ENCODE measurements around the gene ATXN3L.

The ATXN3L gene

GRCh38 chrX:13290891-13291614, 28.8 kb downstream of the ATXN3L start:
- H3K27ac Mint-ChIP-seq, result no peak overlapping the region
- H3K4me3 Mint-ChIP-seq, result no peak overlapping the region
- H3K4me1 Mint-ChIP-seq, result peaks cover 3% of the 10 kb centered on the region
- DNase-seq (ENCODE audit: low spot score in 2 of 2), result no peak
- no peaks in the 10 kb centered on the region for H3K9me3 Mint-ChIP-seq
- H3K36me3 Mint-ChIP-seq, result no peaks in the 10 kb centered on the region
- no peaks in the 10 kb centered on the region for H3K27me3 Mint-ChIP-seq
- ATAC-seq (ENCODE audit: low read depth), result no peak

GRCh38 chrX:13288671-13289070, 31.2 kb downstream of the ATXN3L start:
- Mint-ChIP-seq H3K4me3 (no peak overlapping the region), H3K9me3 (peaks cover 1% of the 10 kb centered on the region), H3K27ac (no peak overlapping the region), H3K27me3 (no peaks in the 10 kb centered on the region), H3K36me3 (peaks cover 4% of the 10 kb centered on the region), H3K4me1 (peaks cover 7% of the 10 kb centered on the region)
- DNase-seq (ENCODE audit: low spot score in 2 of 2) (no peak), ATAC-seq (ENCODE audit: low read depth) (no peak)

GRCh38 chrX:13287816-13288215, 32.0 kb downstream of the ATXN3L start:
- DNase-seq (ENCODE audit: low spot score in 2 of 2) (no peak), ATAC-seq (ENCODE audit: low read depth) (no peak)
- Mint-ChIP-seq H3K36me3 (peaks cover 4% of the 10 kb centered on the region), H3K27ac (no peak overlapping the region), H3K27me3 (no peaks in the 10 kb centered on the region), H3K4me1 (peaks cover 7% of the 10 kb centered on the region), H3K9me3 (peaks cover 1% of the 10 kb centered on the region), H3K4me3 (no peak overlapping the region)

GRCh38 chrX:13285693-13286092, 34.2 kb downstream of the ATXN3L start:
- no peak for DNase-seq (ENCODE audit: low spot score in 2 of 2)
- Mint-ChIP-seq H3K9me3 (peaks cover 1% of the 10 kb centered on the region), H3K27me3 (no peaks in the 10 kb centered on the region), H3K4me1 (peaks cover 7% of the 10 kb centered on the region), H3K4me3 (no peak overlapping the region), H3K27ac (no peak overlapping the region), H3K36me3 (peaks cover 4% of the 10 kb centered on the region)
- no peak for ATAC-seq (ENCODE audit: low read depth)

- peaks cover 5% of the 10 kb centered on the region for H3K4me1 Mint-ChIP-seq
- no peak overlapping the region for H3K27ac Mint-ChIP-seq
- DNase-seq (ENCODE audit: low spot score in 2 of 2) (no peak), ATAC-seq (ENCODE audit: low read depth) (no peak)
- H3K36me3 Mint-ChIP-seq, result peaks cover 4% of the 10 kb centered on the region
- H3K27me3 Mint-ChIP-seq, result no peaks in the 10 kb centered on the region
- peaks cover 1% of the 10 kb centered on the region for H3K9me3 Mint-ChIP-seq
- no peak overlapping the region for H3K4me3 Mint-ChIP-seq
Observed at GRCh38 chrX:13285229-13285628, 34.6 kb downstream of the ATXN3L start.

- H3K9me3 Mint-ChIP-seq, result peaks cover 1% of the 10 kb centered on the region
Observed at GRCh38 chrX:13284570-13284969, 35.3 kb downstream of the ATXN3L start.

GRCh38 chrX:13283950-13284546, 35.8 kb downstream of the ATXN3L start:
- peaks cover 4% of the 10 kb centered on the region for H3K4me1 Mint-ChIP-seq
- ATAC-seq (ENCODE audit: low read depth) (no peak), DNase-seq (ENCODE audit: low spot score in 2 of 2) (no peak)
- no peaks in the 10 kb centered on the region for H3K27me3 Mint-ChIP-seq
- H3K36me3 Mint-ChIP-seq, result peaks cover 4% of the 10 kb centered on the region
- no peak overlapping the region for H3K4me3 Mint-ChIP-seq
- H3K27ac Mint-ChIP-seq, result peak overlapping the region; percentile 28
- H3K9me3 Mint-ChIP-seq, result peaks cover 1% of the 10 kb centered on the region

More at GRCh38 chrX:13284570-13284969, 35.3 kb downstream of the ATXN3L start:
- H3K27me3 Mint-ChIP-seq, result no peaks in the 10 kb centered on the region
- peaks cover 4% of the 10 kb centered on the region for H3K36me3 Mint-ChIP-seq
- DNase-seq (ENCODE audit: low spot score in 2 of 2), result no peak
- no peak overlapping the region for H3K4me3 Mint-ChIP-seq
- H3K4me1 Mint-ChIP-seq, result peaks cover 4% of the 10 kb centered on the region
- no peak for ATAC-seq (ENCODE audit: low read depth)
- H3K27ac Mint-ChIP-seq, result no peak overlapping the region

- ATAC-seq (ENCODE audit: low read depth) (peak; percentile 100), DNase-seq (ENCODE audit: low spot score in 2 of 2) (peak in 1 of 2 donors; percentile 21)
- Mint-ChIP-seq H3K27ac (peak overlapping the region; percentile 28), H3K27me3 (no peaks in the 10 kb centered on the region), H3K9me3 (peaks cover 1% of the 10 kb centered on the region), H3K36me3 (peaks cover 4% of the 10 kb centered on the region), H3K4me1 (peaks cover 4% of the 10 kb centered on the region), H3K4me3 (no peak overlapping the region)
Observed at GRCh38 chrX:13283512-13283911, 36.3 kb downstream of the ATXN3L start.

- no peak for ATAC-seq (ENCODE audit: low read depth)
- Mint-ChIP-seq H3K36me3 (peaks cover 4% of the 10 kb centered on the region), H3K27me3 (no peaks in the 10 kb centered on the region), H3K27ac (no peak overlapping the region), H3K4me1 (peaks cover 4% of the 10 kb centered on the region), H3K4me3 (no peak overlapping the region), H3K9me3 (peaks cover 1% of the 10 kb centered on the region)
- no peak for DNase-seq (ENCODE audit: low spot score in 2 of 2)
Observed at GRCh38 chrX:13281289-13281688, 38.6 kb downstream of the ATXN3L start.

- no peak overlapping the region for H3K4me3 Mint-ChIP-seq
- H3K27me3 Mint-ChIP-seq, result no peaks in the 10 kb centered on the region
- no peak for DNase-seq (ENCODE audit: low spot score in 2 of 2)
- H3K4me1 Mint-ChIP-seq, result peaks cover 4% of the 10 kb centered on the region
- ATAC-seq (ENCODE audit: low read depth), result no peak
- no peaks in the 10 kb centered on the region for H3K36me3 Mint-ChIP-seq
- no peaks in the 10 kb centered on the region for H3K9me3 Mint-ChIP-seq
- no peak overlapping the region for H3K27ac Mint-ChIP-seq
Observed at GRCh38 chrX:13279279-13280018, 40.4 kb downstream of the ATXN3L start.

GRCh38 chrX:13277539-13277938, 42.3 kb downstream of the ATXN3L start:
- DNase-seq (ENCODE audit: low spot score in 2 of 2) (no peak), ATAC-seq (ENCODE audit: low read depth) (no peak)
- Mint-ChIP-seq H3K27ac (no peak overlapping the region), H3K27me3 (no peaks in the 10 kb centered on the region), H3K4me1 (no peaks in the 10 kb centered on the region), H3K4me3 (no peak overlapping the region), H3K36me3 (no peaks in the 10 kb centered on the region), H3K9me3 (no peaks in the 10 kb centered on the region)

- Mint-ChIP-seq H3K27ac (no peak overlapping the region), H3K4me3 (no peak overlapping the region), H3K4me1 (no peaks in the 10 kb centered on the region), H3K27me3 (no peaks in the 10 kb centered on the region), H3K9me3 (no peaks in the 10 kb centered on the region), H3K36me3 (no peaks in the 10 kb centered on the region)
- DNase-seq (ENCODE audit: low spot score in 2 of 2) (no peak), ATAC-seq (ENCODE audit: low read depth) (no peak)
Observed at GRCh38 chrX:13276991-13277390, 42.9 kb downstream of the ATXN3L start.

- Mint-ChIP-seq H3K27me3 (no peaks in the 10 kb centered on the region), H3K4me3 (no peak overlapping the region), H3K4me1 (no peaks in the 10 kb centered on the region), H3K27ac (no peak overlapping the region), H3K36me3 (no peaks in the 10 kb centered on the region), H3K9me3 (no peaks in the 10 kb centered on the region)
- DNase-seq (ENCODE audit: low spot score in 2 of 2) (no peak), ATAC-seq (ENCODE audit: low read depth) (no peak)
Observed at GRCh38 chrX:13275031-13275430, 44.8 kb downstream of the ATXN3L start.

- no peaks in the 10 kb centered on the region for H3K9me3 Mint-ChIP-seq
- no peaks in the 10 kb centered on the region for H3K36me3 Mint-ChIP-seq
- ATAC-seq (ENCODE audit: low read depth), result no peak
- no peaks in the 10 kb centered on the region for H3K4me1 Mint-ChIP-seq
- H3K27ac Mint-ChIP-seq, result no peak overlapping the region
- no peak for DNase-seq (ENCODE audit: low spot score in 2 of 2)
- no peaks in the 10 kb centered on the region for H3K27me3 Mint-ChIP-seq
- no peak overlapping the region for H3K4me3 Mint-ChIP-seq
Observed at GRCh38 chrX:13272426-13272825, 47.4 kb downstream of the ATXN3L start.

All from memory B cell (primary cell).